Ovary (tissue), 9 donors: ENCODE measurements around the gene SHC3. TPM values are rescaled to one million over a fixed set of nuclear protein-coding genes. Genes with fewer than 3 reads are reported as not detected.

ENCODE experiments used
- DNase-seq, 5 donors: peaks; one replicate each; pipeline ENCODE4 v3.0.0-alpha.2; 2019 to 2020
- H3K27ac ChIP-seq, 2 donors: fragments of 200-600 bp; one replicate each; pipeline versions ENCODE4 v1.5.1 to v1.8.0; 2019 to 2022
- H3K27me3 ChIP-seq: fragments of 200-600 bp; one replicate; pipeline ENCODE4 v1.8.0; 2022
- H3K36me3 ChIP-seq: fragments of 200-600 bp; sonication (generic); one replicate; pipeline ENCODE4 v1.5.1; 2019
- H3K4me1 ChIP-seq: one replicate; pipeline ENCODE4 v1.8.1; 2013; ENCODE audit warnings: mild to moderate bottlenecking, moderate library complexity; ENCODE audit not compliant: insufficient read depth
- H3K4me3 ChIP-seq: fragments of 200-600 bp; sonication (generic); one replicate; pipeline ENCODE4 v1.5.1; 2017
- H3K9me3 ChIP-seq, 2 donors: fragments of 200-600 bp in 1 of 2; sonication (generic) in 1 of 2; one replicate each; pipeline versions ENCODE4 v1.5.1 to v1.8.1; 2013 to 2019; ENCODE audit warnings: mild to moderate bottlenecking in 1 of 2, moderate library complexity in 1 of 2
- CTCF ChIP-seq, 3 donors: fragments of 450-650 bp in 2 of 3; fragments of 200-600 bp in 1 of 3; IDR thresholded peaks; one replicate each; pipeline versions ENCODE4 v1.5.1 to v1.8.0; 2016 to 2022; ENCODE audit warnings: antibody characterized with exemption in 3 of 3, mild to moderate bottlenecking in 1 of 3
- EP300 ChIP-seq: sonication (generic); formaldehyde crosslinking; IDR thresholded peaks from one replicate; pipeline ENCODE4 v1.6.1; 2017; ENCODE audit warnings: antibody characterized with exemption
- POLR2A ChIP-seq: fragments of 450-650 bp; IDR thresholded peaks from one replicate; pipeline ENCODE4 v1.6.1; 2017; ENCODE audit warnings: antibody characterized with exemption, mild to moderate bottlenecking, moderate library complexity
- WGBS, 3 donors: extraction: QIAGEN DNeasy Blood & Tissue Kit in 1 of 3; methylation state at CpG; one replicate each; pipeline versions ENCODE4 v1.1.5 to v1.1.7; 2013 to 2017; 5-methylcytosine and 5-hydroxymethylcytosine counted together
- intact Hi-C, 4 donors: fragments of 100-400 bp; cut with DNase I; formaldehyde crosslinking; loops; one replicate each; pipeline versions ENCODE4 v1.11.0 to v1.15.1; 2022 to 2023
- polyA plus RNA-seq, 2 donors: library from polyadenylated mRNA; stranded (reverse); fragments of 200-250 nt in 1 of 2; fragments of 350-450 nt in 1 of 2; fragmentation: Illumina TruSeq in 1 of 2; extraction: RNeasy Lipid Tissue Mini Kit (QIAGEN cat#74804) in 1 of 2; gene quantifications; one replicate each; pipeline ENCODE4 v1.2.3, GENCODE V29; 2013 to 2014
- total RNA-seq, 7 donors: library from RNA; depleted of rRNA in 2 of 7; stranded (reverse); fragments of >200 nt in 2 of 7; fragmentation: NEBNext Ultra II Directional in 3 of 7; extraction: Animal tissue kit (Norgen Biotek cat#: 25700) in 3 of 7; gene quantifications; one replicate each; pipeline versions ENCODE4 v1.1.0 to v1.2.4, GENCODE V29; 2016 to 2023
- donor health status: DM: no; HTN: no; CAD: no; lungs with moderate emphysema.
- donor health status: DM: no; HTN: no; CAD: no.
- donor health status: Bipolar disorder and iron deficiency.
- donor health status: DM: yes; HTN: yes; CAD: no.
- donor health status: DM: no; HTN: no; CAD: no.
- donor health status: DM: yes; HTN: yes; CAD: no.

The SHC3 gene
- total and polyA plus RNA-seq, 9 donors: 0.05 to 1.0 (median 0.46) TPM

GRCh38 chr9:88980740-88981203 is 197.8 kb downstream of the SHC3 start:
- TF ChIP-seq POLR2A (no peak), CTCF (IDR thresholded peaks at IDR 0.05) (no peak), EP300 (no peak)
- Histone ChIP-seq H3K27me3 (no peaks in the 10 kb centered on the region), H3K9me3 (no peaks in the 10 kb centered on the region), H3K36me3 (no peaks in the 10 kb centered on the region), H3K4me1 (no peaks in the 10 kb centered on the region), H3K4me3 (no peak overlapping the region), H3K27ac (no peak overlapping the region)
- no peak for DNase-seq
- intact Hi-C loops: no loop called here
- WGBS, 3 donors: 28 to 44% (median 43%) methylated on average over 1 of the region's 1 CpG

GRCh38 chr9:88979791-88980190 is 198.8 kb downstream of the SHC3 start:
- no peaks in the 10 kb centered on the region for H3K36me3 ChIP-seq
- H3K4me1 ChIP-seq: no peaks in the 10 kb centered on the region
- intact Hi-C loops: no loop called here
- H3K9me3 ChIP-seq: no peaks in the 10 kb centered on the region
- no peak overlapping the region for H3K27ac ChIP-seq
- DNase-seq: no peak
- WGBS, 3 donors: 87 to 96% (median 94%) methylated on average over 2 of the region's 2 CpGs
- H3K4me3 ChIP-seq: no peak overlapping the region
- H3K27me3 ChIP-seq: no peaks in the 10 kb centered on the region
- TF ChIP-seq CTCF (IDR thresholded peaks at IDR 0.05) (no peak), EP300 (no peak), POLR2A (no peak)

GRCh38 chr9:88979021-88979420 is 199.6 kb downstream of the SHC3 start:
- DNase-seq: no peak
- 79 to 88% (median 82%) methylated on average over 2 of the region's 2 CpGs for WGBS, 3 donors
- intact Hi-C loops: no loop called here
- Histone ChIP-seq H3K36me3 (no peaks in the 10 kb centered on the region), H3K4me1 (no peaks in the 10 kb centered on the region), H3K4me3 (no peak overlapping the region), H3K27ac (no peak overlapping the region), H3K27me3 (no peaks in the 10 kb centered on the region), H3K9me3 (no peaks in the 10 kb centered on the region)
- TF ChIP-seq CTCF (IDR thresholded peaks at IDR 0.05) (no peak), POLR2A (no peak), EP300 (no peak)

- H3K4me3 ChIP-seq: no peak overlapping the region
- H3K4me1 ChIP-seq: no peaks in the 10 kb centered on the region
- no peaks in the 10 kb centered on the region for H3K36me3 ChIP-seq
- 60 to 66% (median 60%) methylated on average over 5 of the region's 5 CpGs for WGBS, 3 donors
- no peaks in the 10 kb centered on the region for H3K27me3 ChIP-seq
- no peak for DNase-seq
- no peaks in the 10 kb centered on the region for H3K9me3 ChIP-seq
- intact Hi-C loops: no loop called here
- no peak for TF ChIP-seq POLR2A
- no peak for TF ChIP-seq EP300
- TF ChIP-seq CTCF (IDR thresholded peaks at IDR 0.05): no peak
- no peak overlapping the region for H3K27ac ChIP-seq
These were observed 200.6 kb downstream of the SHC3 start for GRCh38 chr9:88978034-88978433.
